ENCODE measurements around the gene ARHGEF19. TPM values are rescaled to one million over a fixed set of nuclear protein-coding genes. Genes with fewer than 3 reads are reported as not detected.

ARHGEF19 gene
- total and polyA plus RNA-seq, 9 of the 15 experiments (the other 6 are each of a cell fraction or from before 2014, with no cell fraction given): 0.73 to 21.0 (median 5.2) TPM

DNA sequence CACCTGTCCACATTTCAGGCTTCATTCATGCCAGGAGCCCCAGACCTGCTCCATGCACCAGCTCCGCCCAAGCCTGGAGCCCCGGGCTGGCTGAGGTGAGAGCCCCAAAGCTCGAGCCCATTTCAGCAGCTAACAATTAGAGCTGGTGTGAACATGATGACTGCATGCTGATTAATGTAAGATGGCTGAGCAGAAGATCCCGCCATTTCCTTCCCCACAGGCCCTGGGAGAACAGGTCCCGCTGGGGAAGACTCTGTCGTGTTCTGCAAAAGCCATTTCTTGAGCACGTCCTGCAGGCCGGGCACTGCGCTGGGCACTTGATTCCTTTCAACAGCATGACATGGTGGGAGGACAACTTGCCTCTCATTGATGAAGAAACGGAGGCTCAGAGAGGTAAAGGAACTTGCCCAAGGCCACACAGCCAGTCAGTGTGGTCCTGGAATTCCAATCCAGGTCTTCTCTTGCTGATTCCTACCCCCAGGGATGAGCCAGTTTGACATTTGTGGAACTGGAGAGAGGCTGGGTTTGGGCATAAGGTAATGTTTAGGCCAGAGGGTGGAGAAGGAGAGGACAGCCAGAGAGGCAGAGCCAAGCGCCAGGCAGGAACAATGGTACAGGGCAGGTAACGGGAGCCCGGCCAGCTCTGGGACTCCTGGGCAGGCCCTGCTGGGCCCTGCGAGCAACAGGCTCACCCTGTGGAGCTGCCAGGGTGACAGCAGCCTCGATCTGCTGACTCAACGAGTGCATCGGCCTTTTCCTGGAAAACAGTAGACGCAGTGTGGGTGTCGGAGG is 28.5 kb downstream of the ARHGEF19 start:
- Histone ChIP-seq H3K9me1 (ENCODE audit: control insufficient read depth, insufficient read depth, low read length) (no peaks in the 10 kb centered on the region), H3K9ac (ENCODE audit: insufficient read depth in 1 of 2, low read depth in 2 of 2, low read length in 2 of 2) (peak overlapping the region in 1 of 2 experiments; percentile 82; a peak in 2 of 4 replicates), H4K20me1 (replicated peaks; ENCODE audit: control insufficient read depth, insufficient read depth, low read length) (no peaks in the 10 kb centered on the region), H3K4me3 (no peak overlapping the region), H3K27me3 (ENCODE audit: control insufficient read depth in 2 of 2, insufficient read depth in 2 of 2, low read length in 2 of 2) (no peaks in the 10 kb centered on the region), H3K4me2 (ENCODE audit: insufficient read depth, low read length) (no peak overlapping the region), H3K36me3 (ENCODE audit: control insufficient read depth, insufficient read depth, low read length) (no peaks in the 10 kb centered on the region), H3K4me1 (replicated peaks in 1 of 2; ENCODE audit: control insufficient read depth in 2 of 2, insufficient read depth in 2 of 2, low read length in 2 of 2) (peaks cover 2 to 27% of the 10 kb centered on the region in 2 experiments; a peak in 4 of 5 replicates), H2AFZ (ENCODE audit: low read depth, low read length) (no peak overlapping the region), H3K27ac (ENCODE audit: extremely low read depth, low read depth, low read length) (no peak overlapping the region), H3K79me2 (ENCODE audit: control insufficient read depth, insufficient read depth, low read length) (no peaks in the 10 kb centered on the region), H3K9me3 (replicated peaks; ENCODE audit: control insufficient read depth, insufficient read depth, low read depth, low read length) (no peaks in the 10 kb centered on the region)
- DNase-seq (ENCODE audit: extremely low read depth in 1 of 4, low spot score in 3 of 4) (no peak), FAIRE-seq (peak; percentile 19), ATAC-seq (no peak)
- BruUV-seq (replicated peaks): no TSS peak
- intact Hi-C loops (cut with micrococcal nuclease): no loop called here
- POLR2A ChIA-PET: interaction anchor here (1.3 kb wide), 1 partner anchor 40 kb away, joined by 4 read pairs; no protein-coding TSS in a partner anchor
- CTCF ChIA-PET (ENCODE audit: low intra/inter-chr PET ratio): interaction anchor here (7.5 kb wide), 1 partner anchor 104 kb away, joined by 208 read pairs; no protein-coding TSS in a partner anchor
- in situ Hi-C loops (cut with MboI): no loop called here
- 50% methylated on average over 18 of the region's 19 CpGs for WGBS (ENCODE audit: insufficient coverage, low coverage, missing lambda C conversion rate)
- TF ChIP-seq, protein P1, sequence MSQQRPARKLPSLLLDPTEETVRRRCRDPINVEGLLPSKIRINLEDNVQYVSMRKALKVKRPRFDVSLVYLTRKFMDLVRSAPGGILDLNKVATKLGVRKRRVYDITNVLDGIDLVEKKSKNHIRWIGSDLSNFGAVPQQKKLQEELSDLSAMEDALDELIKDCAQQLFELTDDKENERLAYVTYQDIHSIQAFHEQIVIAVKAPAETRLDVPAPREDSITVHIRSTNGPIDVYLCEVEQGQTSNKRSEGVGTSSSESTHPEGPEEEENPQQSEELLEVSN (IDR thresholded peaks at IDR 0.05; ENCODE audit: borderline replicate concordance in 1 of 2, extremely low read depth in 1 of 2, insufficient read depth in 1 of 2, insufficient read length in 1 of 2, low read depth in 1 of 2, low read length in 1 of 2, poor library complexity in 1 of 2, severe bottlenecking in 1 of 2): peak in 1 of 2 experiments; percentile 25
- TF ChIP-seq PTBP1 (IDR thresholded peaks at IDR 0.05; ENCODE audit: low read depth, low read length) (0 out of 2 replicates have a peak, but pooled peaks have one; percentile 84), RCOR1 (IDR thresholded peaks at IDR 0.05; ENCODE audit: borderline replicate concordance in 1 of 2, low read depth in 2 of 2, low read length in 2 of 2) (peak in 1 of 2 experiments; percentile 48; a peak in 2 of 4 replicates), BDP1 (IDR thresholded peaks at IDR 0.05; ENCODE audit: insufficient read depth, insufficient read length) (no peak), MAFK (IDR thresholded peaks at IDR 0.05; ENCODE audit: low read length) (0 out of 2 replicates have a peak, but pooled peaks have one; percentile 19), ZFP36 (IDR thresholded peaks at IDR 0.05; ENCODE audit: low read depth, low read length, partially characterized antibody) (peak; percentile 90), RBM25 (IDR thresholded peaks at IDR 0.05; ENCODE audit: low read depth, low read length, severe bottlenecking) (peak; percentile 88), KAT7 (CRISPR knock-in tag; IDR thresholded peaks at IDR 0.05; ENCODE audit: borderline replicate concordance) (no peak), ZNF785 (CRISPR knock-in tag; IDR thresholded peaks at IDR 0.05) (no peak), KDM1A (IDR thresholded peaks at IDR 0.05) (peak; percentile 58 to 89), SMARCA5 (IDR thresholded peaks at IDR 0.05) (peak; percentile 85), RBM22 (IDR thresholded peaks at IDR 0.05; ENCODE audit: low read depth, low read length, poor library complexity, severe bottlenecking) (no peak)
- TF ChIP-seq, protein P2, sequence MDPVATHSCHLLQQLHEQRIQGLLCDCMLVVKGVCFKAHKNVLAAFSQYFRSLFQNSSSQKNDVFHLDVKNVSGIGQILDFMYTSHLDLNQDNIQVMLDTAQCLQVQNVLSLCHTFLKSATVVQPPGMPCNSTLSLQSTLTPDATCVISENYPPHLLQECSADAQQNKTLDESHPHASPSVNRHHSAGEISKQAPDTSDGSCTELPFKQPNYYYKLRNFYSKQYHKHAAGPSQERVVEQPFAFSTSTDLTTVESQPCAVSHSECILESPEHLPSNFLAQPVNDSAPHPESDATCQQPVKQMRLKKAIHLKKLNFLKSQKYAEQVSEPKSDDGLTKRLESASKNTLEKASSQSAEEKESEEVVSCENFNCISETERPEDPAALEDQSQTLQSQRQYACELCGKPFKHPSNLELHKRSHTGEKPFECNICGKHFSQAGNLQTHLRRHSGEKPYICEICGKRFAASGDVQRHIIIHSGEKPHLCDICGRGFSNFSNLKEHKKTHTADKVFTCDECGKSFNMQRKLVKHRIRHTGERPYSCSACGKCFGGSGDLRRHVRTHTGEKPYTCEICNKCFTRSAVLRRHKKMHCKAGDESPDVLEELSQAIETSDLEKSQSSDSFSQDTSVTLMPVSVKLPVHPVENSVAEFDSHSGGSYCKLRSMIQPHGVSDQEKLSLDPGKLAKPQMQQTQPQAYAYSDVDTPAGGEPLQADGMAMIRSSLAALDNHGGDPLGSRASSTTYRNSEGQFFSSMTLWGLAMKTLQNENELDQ (CRISPR knock-in tag; IDR thresholded peaks at IDR 0.05; ENCODE audit: borderline replicate concordance): no peak
- TF ChIP-seq, protein P3, sequence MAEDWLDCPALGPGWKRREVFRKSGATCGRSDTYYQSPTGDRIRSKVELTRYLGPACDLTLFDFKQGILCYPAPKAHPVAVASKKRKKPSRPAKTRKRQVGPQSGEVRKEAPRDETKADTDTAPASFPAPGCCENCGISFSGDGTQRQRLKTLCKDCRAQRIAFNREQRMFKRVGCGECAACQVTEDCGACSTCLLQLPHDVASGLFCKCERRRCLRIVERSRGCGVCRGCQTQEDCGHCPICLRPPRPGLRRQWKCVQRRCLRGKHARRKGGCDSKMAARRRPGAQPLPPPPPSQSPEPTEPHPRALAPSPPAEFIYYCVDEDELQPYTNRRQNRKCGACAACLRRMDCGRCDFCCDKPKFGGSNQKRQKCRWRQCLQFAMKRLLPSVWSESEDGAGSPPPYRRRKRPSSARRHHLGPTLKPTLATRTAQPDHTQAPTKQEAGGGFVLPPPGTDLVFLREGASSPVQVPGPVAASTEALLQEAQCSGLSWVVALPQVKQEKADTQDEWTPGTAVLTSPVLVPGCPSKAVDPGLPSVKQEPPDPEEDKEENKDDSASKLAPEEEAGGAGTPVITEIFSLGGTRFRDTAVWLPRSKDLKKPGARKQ (CRISPR knock-in tag; IDR thresholded peaks at IDR 0.05): no peak

All from K562 (cell line).